ENCODE measurements around the gene HSH2D. TPM values are rescaled to one million over a fixed set of nuclear protein-coding genes. Genes with fewer than 3 reads are reported as not detected.

HSH2D gene
- total RNA-seq, 1 donor from 2014 or later = not detected

- H2AFZ ChIP-seq (ENCODE audit: low read depth, low read length) = no peak overlapping the region
- DNase-seq (ENCODE audit: low read depth) = no peak
- H3K9me3 ChIP-seq (ENCODE audit: insufficient read depth, low read depth, low read length) = no peaks in the 10 kb centered on the region
- no peak overlapping the region for H3K27ac ChIP-seq (ENCODE audit: low read depth, low read length)
- Mint-ChIP-seq H3K9me3 (ENCODE audit: unreplicated experiment) (peaks cover 5% of the 10 kb centered on the region), H3K27ac (ENCODE audit: unreplicated experiment) (no peak overlapping the region), H3K4me1 (ENCODE audit: low read depth, unreplicated experiment) (no peaks in the 10 kb centered on the region), H3K4me3 (ENCODE audit: unreplicated experiment) (no peak overlapping the region), H3K36me3 (ENCODE audit: low read depth, unreplicated experiment) (peaks cover 22% of the 10 kb centered on the region), H3K27me3 (ENCODE audit: low read depth, unreplicated experiment) (peaks cover 10% of the 10 kb centered on the region)
- H3K9ac ChIP-seq (ENCODE audit: low read length) = no peak overlapping the region
- no peak for FAIRE-seq
- no peaks in the 10 kb centered on the region for H3K4me1 ChIP-seq (ENCODE audit: insufficient read depth, low read length)
- H3K4me2 ChIP-seq (ENCODE audit: low read length) = no peak overlapping the region
- no peak overlapping the region for H3K4me3 ChIP-seq (ENCODE audit: insufficient read depth, low read depth, low read length)
- TF ChIP-seq EZH2 (IDR thresholded peaks at IDR 0.05; ENCODE audit: insufficient read depth, low read length) (no peak), CTCF (IDR thresholded peaks at IDR 0.05; ENCODE audit: insufficient read depth, low read depth, low read length) (no peak)
- H3K79me2 ChIP-seq (ENCODE audit: insufficient read depth, low read length) = no peaks in the 10 kb centered on the region
- peaks cover 9% of the 10 kb centered on the region for H3K36me3 ChIP-seq (ENCODE audit: insufficient read depth, low read length)
- peaks cover 19% of the 10 kb centered on the region for H4K20me1 ChIP-seq (ENCODE audit: insufficient read depth, low read length)
- no peaks in the 10 kb centered on the region for H3K27me3 ChIP-seq (ENCODE audit: insufficient read depth, low read length)
Measured at GRCh38 chr19:16135430-16136127, 7.9 kb upstream of the HSH2D start.

- Mint-ChIP-seq H3K27me3 (ENCODE audit: low read depth, unreplicated experiment) (peaks cover 10% of the 10 kb centered on the region), H3K27ac (ENCODE audit: unreplicated experiment) (no peak overlapping the region), H3K4me1 (ENCODE audit: low read depth, unreplicated experiment) (no peaks in the 10 kb centered on the region), H3K4me3 (ENCODE audit: unreplicated experiment) (no peak overlapping the region), H3K9me3 (ENCODE audit: unreplicated experiment) (peaks cover 2% of the 10 kb centered on the region), H3K36me3 (ENCODE audit: low read depth, unreplicated experiment) (peaks cover 22% of the 10 kb centered on the region)
- FAIRE-seq (no peak), DNase-seq (ENCODE audit: low read depth) (no peak)
- H3K27me3 ChIP-seq (ENCODE audit: insufficient read depth, low read length) = no peaks in the 10 kb centered on the region
- no peak overlapping the region for H3K4me2 ChIP-seq (ENCODE audit: low read length)
- H3K4me1 ChIP-seq (ENCODE audit: insufficient read depth, low read length) = no peaks in the 10 kb centered on the region
- H3K9ac ChIP-seq (ENCODE audit: low read length) = no peak overlapping the region
- no peaks in the 10 kb centered on the region for H3K9me3 ChIP-seq (ENCODE audit: insufficient read depth, low read depth, low read length)
- no peaks in the 10 kb centered on the region for H3K79me2 ChIP-seq (ENCODE audit: insufficient read depth, low read length)
- no peak overlapping the region for H3K4me3 ChIP-seq (ENCODE audit: insufficient read depth, low read depth, low read length)
- TF ChIP-seq CTCF (IDR thresholded peaks at IDR 0.05; ENCODE audit: insufficient read depth, low read depth, low read length) (no peak), EZH2 (IDR thresholded peaks at IDR 0.05; ENCODE audit: insufficient read depth, low read length) (no peak)
- peaks cover 14% of the 10 kb centered on the region for H4K20me1 ChIP-seq (ENCODE audit: insufficient read depth, low read length)
- no peak overlapping the region for H3K27ac ChIP-seq (ENCODE audit: low read depth, low read length)
- peaks cover 7% of the 10 kb centered on the region for H3K36me3 ChIP-seq (ENCODE audit: insufficient read depth, low read length)
- H2AFZ ChIP-seq (ENCODE audit: low read depth, low read length) = no peak overlapping the region
Measured at GRCh38 chr19:16136185-16136999, 7.1 kb upstream of the HSH2D start.

Data from astrocyte (in vitro differentiated cells and primary cell).